Kidney (tissue), 14 donors: ENCODE results near the gene H1-8. TPM values are rescaled to one million over a fixed set of nuclear protein-coding genes. Genes with fewer than 3 reads are reported as not detected.
A peak's percentile ranks its signal among the peaks of the same experiment; 100 is the strongest.
"Not testable (repeated sequence)": the region's sequence is repeated elsewhere in the genome, so short reads cannot be mapped to it uniquely, and the experiment has no call there.

ENCODE experiments used
- DNase-seq, 5 donors: peaks; one replicate each; pipeline ENCODE4 v3.0.0-alpha.2; 2013 to 2020
- FAIRE-seq: peaks from 2 replicates; lab custom pipeline; 2012; peaks lifted over from hg19 to GRCh38; lab: Jason Lieb, UNC
- H3K27ac ChIP-seq, 2 donors: one replicate each; pipeline ENCODE4 v1.7.0; 2013; ENCODE audit warnings: low read depth in 2 of 2, low read length in 2 of 2, inconsistent platforms in 1 of 2
- H3K27me3 ChIP-seq: one replicate; pipeline ENCODE4 v1.7.1; 2013; ENCODE audit warnings: low read length, inconsistent platforms; ENCODE audit not compliant: control insufficient read depth, insufficient read depth
- H3K36me3 ChIP-seq, 3 donors: one replicate each; pipeline versions ENCODE4 v1.7.0 to v1.7.1; 2013; ENCODE audit warnings: low read length in 3 of 3, control low read depth in 1 of 3, inconsistent platforms in 1 of 3; ENCODE audit not compliant: insufficient read depth in 3 of 3, control insufficient read depth in 2 of 3
- H3K4me1 ChIP-seq, 3 donors: one replicate each; pipeline versions ENCODE4 v1.7.0 to v1.7.1; 2013; ENCODE audit warnings: low read length in 3 of 3, inconsistent platforms in 1 of 3, low read depth in 1 of 3; ENCODE audit not compliant: control insufficient read depth in 2 of 3, insufficient read depth in 2 of 3
- H3K4me3 ChIP-seq, 3 donors: one replicate each; pipeline versions ENCODE4 v1.7.0 to v1.8.1; 2013; ENCODE audit warnings: low read length in 3 of 3, control low read depth in 1 of 3, inconsistent platforms in 1 of 3
- H3K9ac ChIP-seq, 3 donors: one replicate each; pipeline versions ENCODE4 v1.7.0 to v1.7.1; 2013; ENCODE audit warnings: low read length in 3 of 3, control low read depth in 1 of 3, inconsistent platforms in 1 of 3
- H3K9me3 ChIP-seq, 3 donors: one replicate each; pipeline versions ENCODE4 v1.7.0 to v1.7.1; 2013; ENCODE audit warnings: low read length in 3 of 3, control low read depth in 1 of 3, inconsistent platforms in 1 of 3; ENCODE audit not compliant: control insufficient read depth in 2 of 3, insufficient read depth in 1 of 3
- intact Hi-C: fragments of 100-400 bp; cut with DNase I; formaldehyde crosslinking; loops from one replicate; pipeline ENCODE4 v1.11.1; 2022
- polyA plus RNA-seq: library from polyadenylated mRNA; stranded (reverse); fragments of 350-450 nt; fragmentation: Illumina TruSeq; extraction: RNeasy Lipid Tissue Mini Kit (QIAGEN cat#74804); gene quantifications from one replicate; pipeline ENCODE4 v1.2.3, GENCODE V29; 2014; ENCODE audit warnings: low read depth, low replicate concordance; ENCODE audit not compliant: insufficient read depth
- total RNA-seq: library from RNA; stranded (reverse); fragmentation: NEBNext Ultra II Directional; extraction: Animal tissue kit (Norgen Biotek cat#: 25700); gene quantifications from one replicate; pipeline ENCODE4 v1.2.1, GENCODE V29; 2021
- TF ChIP-seq, protein P1 (sequence below): IDR thresholded peaks from 3 replicates; pipeline ENCODE4 v1.5.1; 2012; ENCODE audit warnings: mild to moderate bottlenecking, moderate library complexity, borderline replicate concordance; ENCODE audit not compliant: insufficient read depth; ENCODE audit errors: extremely low read depth
- donor health status: control.
- donor health status: control.
- donor health status: control.
- donor health status: control.
- donor health status: control.
- donor health status: DM: yes; HTN: yes; CAD: no.
- donor health status: Normal renal cell carcinoma (clear cell type).

Gene H1-8
- total and polyA plus RNA-seq, 2 donors from 2014 or later: not detected

- H3K27ac ChIP-seq: no peak overlapping the region
- H3K4me1 ChIP-seq: no peaks in the 10 kb centered on the region
- H3K4me3 ChIP-seq: no peak overlapping the region
- DNase-seq (peak in 1 of 5 donors; percentile 26), FAIRE-seq (no peak)
- TF ChIP-seq, protein P1, sequence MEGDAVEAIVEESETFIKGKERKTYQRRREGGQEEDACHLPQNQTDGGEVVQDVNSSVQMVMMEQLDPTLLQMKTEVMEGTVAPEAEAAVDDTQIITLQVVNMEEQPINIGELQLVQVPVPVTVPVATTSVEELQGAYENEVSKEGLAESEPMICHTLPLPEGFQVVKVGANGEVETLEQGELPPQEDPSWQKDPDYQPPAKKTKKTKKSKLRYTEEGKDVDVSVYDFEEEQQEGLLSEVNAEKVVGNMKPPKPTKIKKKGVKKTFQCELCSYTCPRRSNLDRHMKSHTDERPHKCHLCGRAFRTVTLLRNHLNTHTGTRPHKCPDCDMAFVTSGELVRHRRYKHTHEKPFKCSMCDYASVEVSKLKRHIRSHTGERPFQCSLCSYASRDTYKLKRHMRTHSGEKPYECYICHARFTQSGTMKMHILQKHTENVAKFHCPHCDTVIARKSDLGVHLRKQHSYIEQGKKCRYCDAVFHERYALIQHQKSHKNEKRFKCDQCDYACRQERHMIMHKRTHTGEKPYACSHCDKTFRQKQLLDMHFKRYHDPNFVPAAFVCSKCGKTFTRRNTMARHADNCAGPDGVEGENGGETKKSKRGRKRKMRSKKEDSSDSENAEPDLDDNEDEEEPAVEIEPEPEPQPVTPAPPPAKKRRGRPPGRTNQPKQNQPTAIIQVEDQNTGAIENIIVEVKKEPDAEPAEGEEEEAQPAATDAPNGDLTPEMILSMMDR: no peak
- peaks cover 0 to 38% (median 13%) of the 10 kb centered on the region in 3 donors for H3K36me3 ChIP-seq
- H3K27me3 ChIP-seq: no peaks in the 10 kb centered on the region
- intact Hi-C loops: no loop called here
- no peaks in the 10 kb centered on the region for H3K9me3 ChIP-seq
- no peak overlapping the region for H3K9ac ChIP-seq
Measured at GRCh38 chr3:129512595-129512994, 30.4 kb upstream of the H1-8 start.

DNA sequence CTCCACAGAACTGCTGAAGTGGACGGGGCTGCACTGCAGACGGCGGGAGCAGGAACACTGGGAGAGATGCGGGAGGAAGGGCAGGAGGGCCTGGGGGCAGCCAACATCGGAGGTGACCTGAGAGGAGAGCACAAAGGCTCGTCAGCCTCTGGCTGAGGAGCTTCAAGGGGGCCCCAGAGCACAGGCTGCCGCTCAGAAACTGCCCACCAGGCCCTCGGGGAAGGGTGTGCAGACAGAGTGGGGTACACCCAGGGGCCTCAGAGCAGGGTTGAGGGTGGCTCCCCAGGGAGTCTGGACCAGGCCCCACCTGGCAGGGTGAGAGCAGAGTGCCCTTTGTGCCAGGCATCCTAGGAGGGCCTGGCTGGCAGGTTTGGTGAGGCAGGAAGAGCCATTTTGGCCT is 29.3 kb upstream of the H1-8 start:
- FAIRE-seq (no peak), DNase-seq (no peak)
- Histone ChIP-seq H3K4me3 (no peak overlapping the region), H3K36me3 (peaks cover 0 to 31% (median 13%) of the 10 kb centered on the region in 3 donors), H3K9ac (no peak overlapping the region), H3K9me3 (no peaks in the 10 kb centered on the region), H3K27me3 (no peaks in the 10 kb centered on the region), H3K4me1 (no peaks in the 10 kb centered on the region), H3K27ac (no peak overlapping the region)
- TF ChIP-seq, protein P1: no peak
- intact Hi-C loops: no loop called here

GRCh38 chr3:129514110-129514509 is 28.9 kb upstream of the H1-8 start:
- DNase-seq (no peak), FAIRE-seq (no peak)
- no peaks in the 10 kb centered on the region for H3K9me3 ChIP-seq
- H3K27me3 ChIP-seq: no peaks in the 10 kb centered on the region
- no peaks in the 10 kb centered on the region for H3K4me1 ChIP-seq
- H3K27ac ChIP-seq: no peak overlapping the region
- TF ChIP-seq, protein P1: no peak
- no peak overlapping the region for H3K9ac ChIP-seq
- no peak overlapping the region for H3K4me3 ChIP-seq
- peaks cover 0 to 31% (median 13%) of the 10 kb centered on the region in 3 donors for H3K36me3 ChIP-seq
- intact Hi-C loops: no loop called here

GRCh38 chr3:129514563-129514962 is 28.4 kb upstream of the H1-8 start:
- Histone ChIP-seq H3K27ac (no peak overlapping the region), H3K36me3 (peaks cover 0 to 31% (median 12%) of the 10 kb centered on the region in 3 donors), H3K27me3 (no peaks in the 10 kb centered on the region), H3K4me1 (no peaks in the 10 kb centered on the region), H3K4me3 (no peak overlapping the region), H3K9ac (no peak overlapping the region), H3K9me3 (no peaks in the 10 kb centered on the region)
- no peak for DNase-seq
- TF ChIP-seq, protein P1: no peak
- intact Hi-C loops: no loop called here
- FAIRE-seq: no peak

- FAIRE-seq, H3K27ac ChIP-seq, DNase-seq, H3K4me1 ChIP-seq, H3K4me3 ChIP-seq, intact Hi-C loops, H3K27me3 ChIP-seq, H3K9ac ChIP-seq, H3K9me3 ChIP-seq: not testable (repeated sequence)
- H3K36me3 ChIP-seq: peaks cover 0 to 31% (median 10%) of the 10 kb centered on the region in 3 donors
Measured at GRCh38 chr3:129515108-129515820, 27.7 kb upstream of the H1-8 start.
